ENCODE results near the gene SLC25A40.
"Not testable (repeated sequence)": the region's sequence is repeated elsewhere in the genome, so short reads cannot be mapped to it uniquely, and the experiment has no call there.

Gene SLC25A40

GRCh38 chr7:87870471-87870870 lies 5.7 kb downstream of the SLC25A40 start:
- DNase-seq = no peak

GRCh38 chr7:87866533-87866932 lies 9.6 kb downstream of the SLC25A40 start:
- not testable (repeated sequence) for DNase-seq

GRCh38 chr7:87866089-87866488 lies 10.1 kb downstream of the SLC25A40 start:
- no peak for DNase-seq

GRCh38 chr7:87858417-87859100 lies 17.6 kb downstream of the SLC25A40 start:
- no peak for DNase-seq

- no peak for DNase-seq
These were observed 22.8 kb downstream of the SLC25A40 start for GRCh38 chr7:87853237-87853864.

- no peak for DNase-seq
These were observed 23.9 kb downstream of the SLC25A40 start for GRCh38 chr7:87852306-87852705.

- DNase-seq = no peak
These were observed 25.1 kb downstream of the SLC25A40 start for GRCh38 chr7:87850836-87851593.

GRCh38 chr7:87837597-87837996 lies 38.6 kb downstream of the SLC25A40 start:
- DNase-seq = no peak

- no peak for DNase-seq
These were observed 43.0 kb downstream of the SLC25A40 start for GRCh38 chr7:87833130-87833529.

- DNase-seq = no peak
These were observed 45.1 kb downstream of the SLC25A40 start for GRCh38 chr7:87831097-87831496.

GRCh38 chr7:87828383-87828782 lies 47.8 kb downstream of the SLC25A40 start:
- not testable (repeated sequence) for DNase-seq

- not testable (repeated sequence) for DNase-seq
These were observed 50.8 kb downstream of the SLC25A40 start for GRCh38 chr7:87825369-87825768.

- not testable (repeated sequence) for DNase-seq
These were observed 54.1 kb downstream of the SLC25A40 start for GRCh38 chr7:87822056-87822455.

GRCh38 chr7:87818336-87818735 lies 57.8 kb downstream of the SLC25A40 start:
- DNase-seq = no peak

GRCh38 chr7:87816389-87816788 lies 59.8 kb downstream of the SLC25A40 start:
- no peak for DNase-seq

- DNase-seq = no peak
These were observed 65.4 kb downstream of the SLC25A40 start for GRCh38 chr7:87810726-87811125.

GRCh38 chr7:87810130-87810529 lies 66.0 kb downstream of the SLC25A40 start:
- DNase-seq = no peak

GRCh38 chr7:87806150-87806549 lies 70.0 kb downstream of the SLC25A40 start:
- DNase-seq = no peak

- peak in 1 of 2 experiments; percentile 7 for DNase-seq
These were observed 78.3 kb downstream of the SLC25A40 start for GRCh38 chr7:87797798-87798403.

GRCh38 chr7:87797395-87797794 lies 78.8 kb downstream of the SLC25A40 start:
- no peak for DNase-seq

- no peak for DNase-seq
These were observed 90.7 kb downstream of the SLC25A40 start for GRCh38 chr7:87785368-87785995.

- DNase-seq = no peak
These were observed 91.7 kb downstream of the SLC25A40 start for GRCh38 chr7:87784424-87784823.

Measured in cerebellar nuclear complex (tissue), 1 donor.